Muscle of arm (tissue), 14 donors: ENCODE measurements around the gene SRGAP3. TPM values are rescaled to one million over a fixed set of nuclear protein-coding genes. Genes with fewer than 3 reads are reported as not detected.
"Not testable (repeated sequence)": the region's sequence is repeated elsewhere in the genome, so short reads cannot be mapped to it uniquely, and the experiment has no call there.

Source experiments
- DNase-seq: peaks from one replicate; pipeline ENCODE4 v3.0.0-alpha.2; 2013
- long read RNA-seq, 11 donors: transcript quantifications; one replicate each; lab custom pipeline, GENCODE V29; 2026
- polyA plus RNA-seq, 12 donors: library from polyadenylated mRNA; unstranded; fragments of 120-200 nt; gene quantifications; one replicate each; pipeline ENCODE4 v1.2.1, GENCODE V29; 2013; ENCODE audit not compliant: insufficient read length in 12 of 12

SRGAP3 gene
- polyA plus RNA-seq: 10 to 100 TPM in 11 of 12 donors, not detected in 1; 15.0 to 30.1 (median 21.8) TPM
- long read RNA-seq, donor 1, partial matches to known transcripts: 0 of 1 reads
- long read RNA-seq, donor 1, other reads (novel, unspliced or antisense): 0 of 1 reads
- long read RNA-seq, donor 2: 0 reads
- long read RNA-seq, donor 3: 0 reads
- long read RNA-seq, donor 4: 0 reads
- long read RNA-seq, donor 5, full-length matches to known transcripts: 1 of 1 reads
- long read RNA-seq, donor 5, partial matches to known transcripts: 0 of 1 reads
- long read RNA-seq, donor 5, other reads (novel, unspliced or antisense): 0 of 1 reads
- long read RNA-seq, donor 6: 0 reads
- long read RNA-seq, donor 7, full-length matches to known transcripts: 1 of 1 reads
- long read RNA-seq, donor 7, partial matches to known transcripts: 0 of 1 reads
- long read RNA-seq, donor 7, other reads (novel, unspliced or antisense): 0 of 1 reads
- long read RNA-seq, donor 8, full-length matches to known transcripts: 1 of 7 reads
- long read RNA-seq, donor 8, partial matches to known transcripts: 6 of 7 reads
- long read RNA-seq, donor 8, other reads (novel, unspliced or antisense): 0 of 7 reads
- long read RNA-seq, donor 9: 0 reads
- long read RNA-seq, donor 10: 0 reads
- long read RNA-seq, donor 11: 0 reads

DNA sequence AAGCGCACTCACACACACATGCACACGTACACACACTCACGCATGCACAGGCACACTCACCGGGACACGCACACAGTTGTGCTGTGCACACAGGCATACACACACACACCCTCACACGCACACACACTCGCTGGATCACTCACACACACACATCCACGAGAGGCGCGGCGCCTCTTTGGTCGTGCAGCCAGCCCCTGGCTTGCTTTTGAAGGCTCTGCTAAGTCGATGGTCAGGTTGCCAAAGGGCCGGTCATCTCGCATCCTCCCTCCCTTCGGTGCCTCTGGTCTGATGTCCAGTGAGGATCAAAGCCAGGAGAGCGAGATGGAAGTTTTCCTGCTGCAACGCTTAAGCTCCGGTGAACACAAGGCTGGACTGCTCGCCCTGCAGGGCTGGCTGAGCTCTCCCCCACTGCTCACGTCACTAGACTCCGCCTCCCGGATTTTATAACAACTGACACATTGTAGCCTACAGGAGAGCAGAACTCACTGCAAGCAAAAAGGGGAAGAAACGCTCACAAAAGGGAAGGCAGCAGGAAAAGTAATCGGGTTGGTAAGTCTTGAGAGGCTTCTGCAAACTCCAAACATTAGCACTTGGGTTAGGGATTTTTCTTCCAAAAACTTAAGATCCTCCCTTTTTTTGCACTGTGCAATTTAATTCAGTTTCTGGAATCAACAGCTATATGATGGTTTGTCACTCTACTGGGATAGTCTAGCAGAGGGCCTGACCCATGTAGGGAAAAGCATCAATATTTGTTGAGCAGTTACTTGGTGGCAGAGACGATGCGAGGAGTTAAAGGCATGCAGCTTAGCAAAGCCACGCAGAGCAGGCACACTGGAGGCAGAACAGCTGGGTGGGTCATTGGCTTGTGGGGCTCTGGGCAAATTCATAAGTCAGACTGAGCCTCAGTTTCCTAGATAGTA lies at the start of gene SRGAP3:
Gene SRGAP3, minus strand, starts transcription at position 374 of the 920 bp plus-strand sequence. CDS start 695 bp downstream, outside the sequence.
- DNase-seq: peak; percentile 97

DNA sequence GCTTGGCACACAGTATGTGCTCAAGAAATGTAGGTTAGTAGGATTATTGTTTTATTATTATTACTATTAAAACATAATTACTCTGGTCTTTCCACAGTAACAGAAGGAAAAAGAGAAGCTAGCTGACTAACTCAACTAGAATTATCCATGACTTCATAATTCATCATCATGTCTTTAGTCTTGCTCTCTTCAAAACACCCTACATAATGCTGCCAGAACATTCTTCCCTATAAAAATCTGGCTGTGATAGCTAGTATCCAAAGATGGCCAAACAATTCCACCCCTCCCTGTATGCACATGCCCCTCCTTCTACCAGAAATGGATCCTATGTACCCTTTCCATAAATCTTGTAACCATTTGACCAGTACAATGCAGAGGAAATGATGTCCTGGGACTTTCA lies 48.8 kb upstream of the SRGAP3 start:
- DNase-seq: no peak

DNA sequence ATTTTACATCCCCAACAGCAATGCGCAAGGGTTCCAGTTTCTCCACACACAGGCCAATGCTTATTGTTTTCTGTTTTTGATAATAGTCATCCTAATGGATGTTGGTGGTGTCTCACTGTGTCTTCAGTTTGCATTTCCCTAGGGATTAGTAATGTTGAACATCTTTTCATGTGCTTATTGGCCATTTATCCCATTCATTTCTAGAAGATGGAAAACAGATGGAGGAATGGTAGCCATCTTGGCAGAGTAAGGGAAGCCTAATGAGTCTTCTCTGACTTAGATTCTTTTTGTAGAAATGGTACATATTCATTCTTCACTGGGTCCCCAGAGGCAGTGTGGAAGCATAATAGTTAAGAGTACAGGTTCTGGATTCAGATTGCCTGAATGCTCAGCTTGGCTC lies 46.8 kb upstream of the SRGAP3 start:
- DNase-seq: no peak

DNA sequence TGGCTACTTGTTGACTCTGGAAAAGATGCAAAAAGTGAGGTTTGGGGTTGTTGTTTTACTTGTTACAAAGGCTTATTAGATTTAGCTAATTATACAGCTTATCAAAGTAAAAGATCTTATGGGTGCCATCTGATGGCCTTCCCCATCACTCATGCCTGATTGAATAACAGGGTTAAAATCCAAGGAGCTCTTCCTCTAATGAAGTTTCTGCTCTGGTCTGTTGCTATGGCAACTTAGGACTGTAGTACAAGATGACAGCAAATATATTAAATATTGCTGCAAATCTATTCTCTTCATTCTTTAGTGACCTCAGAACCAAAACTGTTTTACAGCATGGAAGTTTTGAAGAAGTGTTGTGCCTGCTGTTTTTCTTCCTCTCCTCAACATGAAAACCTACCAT lies 45.6 kb upstream of the SRGAP3 start:
- DNase-seq: no peak

DNA sequence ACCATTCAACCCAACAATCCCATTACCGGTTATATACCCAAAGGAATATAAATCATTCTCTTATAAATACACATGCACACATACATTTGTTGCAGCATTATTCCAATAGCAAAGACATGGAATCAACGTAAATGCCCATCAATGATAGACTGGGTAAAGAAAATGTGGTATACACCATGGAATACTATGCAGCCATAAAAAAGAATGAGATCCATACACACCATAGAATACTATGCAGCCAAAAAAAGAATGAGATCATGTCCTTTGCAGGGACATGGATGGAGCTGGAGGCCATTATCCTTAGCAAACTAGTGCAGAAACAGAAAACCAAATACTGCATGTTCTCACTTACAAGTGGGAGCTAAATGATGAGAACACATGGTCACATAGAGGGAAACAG lies 44.5 kb upstream of the SRGAP3 start:
- DNase-seq: not testable (repeated sequence)

DNA sequence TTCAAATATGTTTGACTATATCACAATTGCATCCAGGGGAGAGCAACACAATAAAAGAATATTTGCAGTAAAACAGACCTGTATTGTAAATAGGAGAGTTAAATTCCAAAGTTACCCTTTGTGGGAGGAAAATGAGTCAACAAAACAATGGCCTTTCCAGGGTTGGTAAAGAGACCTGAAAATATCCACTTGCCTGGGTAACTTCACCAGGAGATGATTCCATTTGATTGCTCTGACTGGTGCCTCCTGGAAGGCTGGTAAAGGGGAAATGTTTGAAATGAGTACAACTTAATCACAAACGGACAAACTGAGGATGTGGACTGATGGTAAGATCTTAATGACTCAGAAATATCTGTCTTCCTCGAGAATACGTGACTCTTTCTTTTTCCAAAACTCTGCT lies 43.6 kb upstream of the SRGAP3 start:
- no peak for DNase-seq

DNA sequence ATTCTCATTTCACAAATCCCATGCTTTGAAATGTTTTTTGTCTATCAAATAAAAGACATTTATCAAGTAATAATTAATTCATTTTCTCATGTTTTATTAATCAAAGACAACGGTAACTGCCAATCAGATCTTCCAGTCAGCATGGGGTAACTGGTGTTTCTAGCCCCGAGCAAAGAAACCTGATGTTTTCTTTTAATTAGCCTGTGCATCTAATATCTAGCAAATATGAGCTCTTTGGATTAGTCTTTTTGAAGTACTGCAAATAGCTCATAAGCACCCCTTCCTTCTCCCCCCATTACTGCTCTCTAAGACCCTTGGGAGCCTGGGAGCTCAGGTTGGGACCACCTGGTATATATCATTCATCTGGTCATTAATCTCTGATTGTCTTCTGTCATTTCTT lies 43.1 kb upstream of the SRGAP3 start:
- DNase-seq: no peak

DNA sequence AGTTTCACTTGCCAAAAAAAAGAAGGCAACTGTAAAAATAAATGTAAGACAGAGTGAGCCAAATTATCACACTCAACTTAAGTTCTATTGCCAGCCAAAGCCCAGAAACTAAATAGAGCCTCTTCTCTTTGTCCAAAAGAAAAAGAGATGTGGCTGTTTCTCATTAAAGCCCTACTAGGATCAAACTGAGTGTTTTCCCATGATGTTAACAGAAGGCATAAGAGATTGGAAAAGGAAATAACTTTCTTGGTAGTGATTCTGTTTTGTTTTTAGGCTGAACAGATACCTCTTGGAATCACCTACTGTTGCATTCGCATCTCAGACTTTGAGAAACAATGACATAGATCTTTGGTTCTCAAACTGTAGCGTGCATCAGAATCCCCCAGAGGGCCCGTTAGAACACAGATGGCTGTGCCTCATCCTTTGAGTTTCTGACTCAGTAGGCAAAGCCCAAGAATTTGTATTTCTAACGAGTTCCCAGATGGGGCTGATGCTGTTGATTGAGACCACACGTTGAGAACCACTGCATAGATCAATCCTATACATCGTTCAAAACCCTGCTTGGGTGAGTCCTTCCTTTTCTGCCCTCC lies 42.5 kb upstream of the SRGAP3 start:
- no peak for DNase-seq

DNA sequence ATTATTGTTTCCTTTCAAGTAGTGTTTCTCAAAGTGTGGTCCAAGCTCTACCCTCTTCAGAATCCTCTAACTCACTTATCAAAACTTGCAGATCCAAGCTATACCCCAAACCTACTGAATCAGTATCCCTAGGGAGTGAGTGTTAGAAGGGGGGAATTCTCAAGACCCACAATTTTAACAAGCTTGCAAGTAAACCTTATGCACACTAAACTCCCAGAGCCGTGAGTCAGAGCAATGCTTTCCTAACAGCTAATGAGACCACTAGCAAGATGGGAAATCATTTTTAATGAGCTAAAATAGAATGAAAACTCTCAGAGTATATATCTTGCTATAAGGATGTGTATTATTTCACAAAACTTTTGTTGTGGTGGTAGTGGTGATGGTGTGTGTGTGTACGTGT lies 41.1 kb upstream of the SRGAP3 start:
- DNase-seq: no peak

DNA sequence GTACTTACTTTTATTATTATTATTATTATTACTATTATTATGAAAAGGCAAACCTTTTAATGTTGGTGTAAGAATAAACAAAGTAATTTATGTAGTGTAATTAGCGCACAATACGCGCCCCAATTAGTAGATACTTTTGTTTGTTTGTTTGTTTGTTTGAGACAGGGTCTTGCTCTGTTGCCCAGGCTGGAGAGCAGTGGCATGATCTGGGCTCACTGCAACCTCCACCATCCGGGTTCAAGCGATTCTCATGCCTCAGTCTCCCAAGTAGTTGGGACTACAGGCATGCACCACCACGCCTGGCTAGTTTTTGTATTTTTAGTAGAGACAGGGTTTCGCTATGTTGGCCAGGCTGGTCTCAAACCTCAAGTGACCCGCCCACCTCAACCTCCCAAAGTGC lies 32.1 kb upstream of the SRGAP3 start:
- not testable (repeated sequence) for DNase-seq

DNA sequence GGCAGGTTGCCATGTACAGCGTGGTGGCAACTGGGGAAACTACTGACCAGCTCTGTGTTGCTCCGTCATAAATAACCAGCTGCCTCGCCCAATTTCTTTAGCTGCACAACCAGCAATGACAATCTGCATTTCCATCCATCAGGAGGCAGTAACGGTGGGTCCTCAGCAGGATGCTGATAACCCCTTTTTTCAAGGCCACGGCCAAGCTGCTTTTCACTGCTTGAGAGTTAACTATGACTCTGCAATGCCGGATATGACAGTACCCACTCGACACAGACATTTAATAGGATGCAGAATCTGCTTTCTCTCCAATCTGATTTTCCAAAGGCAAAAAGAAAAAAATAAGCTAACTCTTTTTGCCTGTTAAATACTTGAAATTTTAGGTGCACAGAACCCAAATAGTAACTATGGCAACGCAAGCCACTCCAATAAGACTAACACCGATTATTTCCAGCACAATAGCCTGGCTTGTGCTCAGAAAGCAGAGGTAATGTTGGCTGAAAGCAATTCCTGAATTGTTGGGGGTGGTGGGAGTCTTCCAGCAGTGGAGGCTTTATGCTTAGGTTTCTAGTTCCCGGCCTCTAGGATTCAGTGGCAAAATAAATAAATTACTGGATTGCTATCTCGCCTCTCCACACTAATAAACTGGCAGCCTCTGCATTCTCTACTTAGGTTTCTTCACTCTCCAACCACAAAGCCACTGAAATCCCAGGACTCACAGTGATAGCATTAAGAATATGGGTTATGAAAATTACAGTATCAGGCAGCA lies 31.2 kb upstream of the SRGAP3 start:
- DNase-seq: peak; percentile 65

DNA sequence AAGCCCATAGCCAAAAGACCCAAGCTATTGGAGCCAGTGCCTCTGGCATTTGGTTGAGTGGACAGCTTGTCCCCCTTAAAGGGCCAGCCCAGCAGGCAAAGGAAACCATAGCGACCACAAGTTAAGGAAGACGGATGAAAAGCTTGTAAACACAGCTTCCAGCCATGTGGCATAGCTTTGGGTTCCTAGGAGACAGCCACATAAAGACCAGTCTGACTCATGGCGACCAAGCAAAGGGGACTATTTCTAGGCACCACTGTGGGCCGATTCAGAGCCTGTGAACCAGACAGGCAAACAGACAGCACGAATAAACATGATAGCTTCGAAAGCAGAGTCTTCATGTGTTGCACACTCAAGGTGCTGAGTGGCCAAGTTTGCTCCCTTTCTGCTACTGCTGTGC lies 30.5 kb upstream of the SRGAP3 start:
- no peak for DNase-seq

DNA sequence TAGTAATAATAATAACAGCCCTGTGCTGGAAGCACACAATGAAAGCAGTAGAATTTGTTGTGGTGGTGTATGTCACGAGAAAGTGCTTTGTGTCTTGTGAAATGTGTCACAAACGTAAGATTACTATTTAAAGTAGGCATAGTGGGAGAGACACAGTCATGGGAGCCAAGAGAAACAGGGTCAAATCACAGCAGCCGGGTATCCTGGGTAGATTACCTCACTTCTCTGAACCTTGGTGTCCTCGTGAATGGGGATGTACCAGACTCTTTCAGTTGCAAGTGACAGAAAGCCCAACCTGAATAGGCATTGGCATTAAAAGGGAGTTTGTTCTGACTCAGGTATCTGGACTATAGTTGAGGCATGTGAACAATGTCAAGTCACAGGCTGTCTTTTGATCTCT lies 29.1 kb upstream of the SRGAP3 start:
- DNase-seq: no peak

DNA sequence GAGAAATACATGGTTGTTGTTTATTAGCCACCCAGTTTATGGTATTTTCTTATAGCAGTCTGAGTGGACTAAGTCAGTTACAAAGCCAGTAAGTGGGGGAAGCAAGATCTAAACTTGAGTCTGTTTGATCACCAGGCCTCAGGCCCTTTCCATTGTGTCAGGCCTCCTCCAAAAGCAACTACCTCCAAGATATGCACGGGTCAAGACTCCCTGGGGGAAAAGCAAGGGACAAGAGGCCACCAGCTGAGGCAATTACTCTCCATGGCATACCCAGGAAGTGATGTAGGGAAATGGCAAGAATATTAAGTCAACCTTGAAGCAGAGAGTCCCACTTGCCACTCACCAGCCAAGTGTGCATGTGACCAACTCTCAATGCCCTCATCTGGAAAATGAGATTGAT lies 28.6 kb upstream of the SRGAP3 start:
- DNase-seq: no peak

DNA sequence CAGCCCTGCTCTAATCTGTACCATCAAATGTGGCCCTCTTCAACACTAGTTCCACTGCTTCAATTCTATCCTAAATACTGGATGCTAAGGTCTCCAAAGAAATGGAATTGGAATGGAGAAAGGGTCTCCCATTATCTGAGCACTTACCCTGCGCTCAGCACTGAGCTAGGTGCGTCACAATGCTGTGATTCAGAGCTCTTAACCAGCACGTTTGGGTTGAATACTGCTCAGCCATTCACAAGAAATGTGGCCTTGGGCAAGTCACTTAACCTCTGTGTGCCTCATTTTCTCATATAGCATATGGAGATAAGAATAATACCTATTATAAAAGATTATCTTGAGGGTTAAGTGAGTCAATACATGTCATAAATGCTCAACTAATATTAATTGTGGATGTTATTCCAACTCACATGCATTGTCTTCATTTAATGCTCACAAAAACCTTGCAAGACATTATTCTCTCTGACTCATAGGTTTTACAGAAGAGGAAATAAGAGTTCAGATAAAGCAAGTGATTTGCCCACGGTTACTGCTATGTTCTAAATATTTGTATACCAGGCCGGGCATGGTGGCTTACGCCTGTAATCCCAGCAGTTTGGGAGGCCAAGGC lies 27.4 kb upstream of the SRGAP3 start:
- no peak for DNase-seq

DNA sequence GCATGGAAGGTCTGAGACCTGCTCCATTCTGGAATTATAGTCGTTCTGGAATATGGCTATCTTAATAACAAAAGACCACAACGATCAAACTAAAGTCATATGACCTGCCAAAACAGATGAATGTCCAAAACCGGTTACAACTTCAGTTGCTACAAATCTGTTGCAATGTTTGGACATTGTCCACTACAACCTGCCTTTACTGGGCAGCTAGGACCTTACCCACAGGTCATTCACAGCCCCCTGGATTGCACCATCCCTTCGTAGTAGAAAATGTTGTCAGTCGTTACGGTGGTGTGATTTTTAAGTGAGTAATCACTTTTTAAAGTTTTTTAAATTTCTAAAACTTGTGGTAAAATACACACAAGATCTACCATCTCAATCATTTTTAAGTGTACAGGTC lies 22.5 kb upstream of the SRGAP3 start:
- DNase-seq: no peak

DNA sequence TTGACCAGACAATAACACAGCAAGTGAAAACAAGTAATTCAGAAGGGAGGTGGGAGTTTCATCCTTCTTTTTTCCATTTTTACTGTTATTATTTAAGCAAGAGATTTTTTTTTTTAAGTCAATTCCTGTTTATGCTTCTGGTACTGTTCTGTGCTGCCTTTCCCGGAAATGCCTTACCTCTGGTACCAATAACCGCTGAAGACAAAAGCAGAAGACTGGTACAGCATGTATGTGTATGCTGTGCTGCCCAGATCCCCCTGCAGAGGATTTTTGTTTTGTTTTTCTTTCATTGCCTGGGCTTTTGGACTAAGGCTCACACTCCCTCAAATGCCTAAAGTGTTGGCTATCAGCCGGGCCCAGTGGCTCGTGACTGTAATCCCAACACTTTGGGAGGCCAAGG lies 21.3 kb upstream of the SRGAP3 start:
- DNase-seq: no peak

DNA sequence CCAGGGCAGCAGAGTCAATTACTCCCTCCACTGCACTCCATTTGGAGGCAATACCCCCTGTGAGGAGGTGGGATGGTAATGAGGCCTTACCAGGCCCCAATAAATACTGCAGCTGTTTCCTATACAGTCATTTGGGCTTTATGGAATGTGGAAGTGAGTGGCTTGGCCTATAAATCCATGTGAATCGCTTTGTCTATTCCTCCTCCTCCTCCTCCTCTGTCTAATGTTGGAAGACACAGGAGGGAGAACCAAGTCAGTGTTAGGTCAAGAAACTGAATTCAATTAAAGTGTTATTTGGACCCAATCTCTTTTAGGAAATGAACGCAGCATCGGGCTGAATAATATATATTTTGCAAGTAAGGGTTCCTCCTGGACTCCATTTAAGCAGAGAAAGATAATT lies 17.3 kb upstream of the SRGAP3 start:
- peak; percentile 31 for DNase-seq

DNA sequence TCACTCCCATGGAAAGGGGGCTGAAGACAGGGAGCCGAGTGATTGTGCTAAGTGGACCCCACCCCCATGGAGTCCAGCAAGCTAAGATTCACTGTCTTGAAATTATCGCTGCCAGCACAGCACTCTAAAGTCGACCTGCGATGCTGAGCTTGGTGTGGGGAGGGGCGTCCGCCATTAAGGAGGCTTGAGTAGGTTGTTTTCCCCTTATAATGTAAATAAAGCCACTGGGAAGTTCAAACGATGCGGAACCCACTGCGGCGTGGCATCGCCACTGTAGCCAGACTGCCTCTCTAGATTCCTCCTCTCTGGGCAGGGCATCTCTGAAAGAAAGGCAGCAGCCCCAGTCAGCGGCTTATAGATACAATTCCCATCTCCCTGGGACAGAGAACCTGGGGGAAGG lies 10.9 kb upstream of the SRGAP3 start:
- no peak for DNase-seq

DNA sequence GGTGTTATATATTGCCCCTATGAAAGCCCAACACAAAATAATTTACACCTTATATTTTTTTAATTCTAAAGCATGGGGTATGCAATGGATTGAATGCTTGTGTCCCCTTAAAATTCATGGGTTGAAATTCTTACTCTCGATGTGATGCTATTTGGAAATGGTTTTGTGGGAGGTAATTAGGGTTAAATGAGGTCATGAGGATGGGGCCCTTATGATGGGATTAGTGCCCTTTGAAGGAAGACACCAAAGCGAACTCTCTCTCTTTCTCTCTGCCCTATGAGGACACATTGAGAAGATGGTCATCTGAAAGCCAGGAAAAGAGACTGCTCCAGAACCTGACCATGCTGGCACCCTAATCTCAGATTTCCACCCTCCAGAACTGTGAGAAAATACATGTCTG lies 7.6 kb upstream of the SRGAP3 start:
- no peak for DNase-seq

DNA sequence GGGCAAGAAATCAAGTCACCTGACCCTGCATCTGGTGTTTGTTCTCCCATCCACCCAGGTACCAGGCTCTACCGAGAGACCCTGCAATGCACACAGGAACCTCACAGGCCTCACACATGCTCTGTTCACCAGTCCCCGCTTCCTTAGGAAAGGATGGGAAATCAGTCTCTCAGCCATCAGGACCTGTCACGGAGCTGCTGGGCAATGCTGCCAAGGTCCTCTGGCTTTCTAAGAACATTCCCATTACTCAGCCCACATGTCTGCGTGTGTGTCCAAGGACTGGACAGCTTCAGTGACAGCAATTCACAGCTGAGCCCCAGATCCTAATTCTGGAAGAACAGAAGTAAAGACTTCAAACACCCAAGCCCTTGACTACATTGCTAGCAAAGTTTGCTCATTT lies 6.5 kb upstream of the SRGAP3 start:
- DNase-seq: no peak
